OCI-M2 (cell line): ENCODE data around the gene BUB1B.

Experiments used
- DNase-seq: peaks from one replicate; lab custom pipeline; 2025; ENCODE audit not compliant: unreplicated experiment; lab: John Stamatoyannopoulos, UW

The BUB1B gene

DNA sequence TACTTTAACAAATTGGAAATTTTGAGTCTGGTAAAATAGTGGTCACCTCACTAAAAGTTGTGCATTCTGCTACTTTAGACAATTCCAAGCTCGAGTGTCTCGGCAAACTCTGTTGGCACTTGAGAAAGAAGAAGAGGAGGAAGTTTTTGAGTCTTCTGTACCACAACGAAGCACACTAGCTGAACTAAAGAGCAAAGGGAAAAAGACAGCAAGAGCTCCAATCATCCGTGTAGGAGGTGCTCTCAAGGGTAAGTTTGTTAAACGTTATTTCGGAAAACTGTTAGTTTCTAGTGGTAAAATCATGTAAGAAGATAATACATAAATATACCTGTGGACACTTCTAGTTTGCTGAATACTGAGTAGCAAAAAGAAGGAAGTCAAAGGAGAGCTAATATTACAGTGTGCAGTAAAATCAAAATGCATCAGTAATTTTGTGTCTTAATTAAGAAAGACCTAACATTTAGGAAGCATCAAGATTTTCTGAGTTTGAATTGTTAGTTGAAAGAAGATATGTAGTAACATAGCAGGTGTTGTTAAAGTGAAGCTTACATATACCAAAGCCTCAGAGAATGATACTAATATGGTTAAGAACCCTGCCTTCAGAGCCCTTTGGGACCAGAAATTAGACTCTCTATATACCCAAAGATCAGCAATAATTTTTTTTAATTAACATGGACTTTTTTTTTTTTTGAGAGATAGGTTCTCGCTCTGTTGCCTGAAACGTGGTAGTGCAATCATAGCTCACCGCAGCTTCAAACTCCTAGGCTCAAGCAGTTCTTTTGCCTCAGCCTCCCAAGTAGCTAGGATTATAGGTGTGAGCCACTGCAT lies 23.0 kb downstream of the BUB1B start:
- no peak for DNase-seq

- no peak for DNase-seq
These were observed 29.7 kb downstream of the BUB1B start for GRCh38 chr15:40190591-40190990.

DNA sequence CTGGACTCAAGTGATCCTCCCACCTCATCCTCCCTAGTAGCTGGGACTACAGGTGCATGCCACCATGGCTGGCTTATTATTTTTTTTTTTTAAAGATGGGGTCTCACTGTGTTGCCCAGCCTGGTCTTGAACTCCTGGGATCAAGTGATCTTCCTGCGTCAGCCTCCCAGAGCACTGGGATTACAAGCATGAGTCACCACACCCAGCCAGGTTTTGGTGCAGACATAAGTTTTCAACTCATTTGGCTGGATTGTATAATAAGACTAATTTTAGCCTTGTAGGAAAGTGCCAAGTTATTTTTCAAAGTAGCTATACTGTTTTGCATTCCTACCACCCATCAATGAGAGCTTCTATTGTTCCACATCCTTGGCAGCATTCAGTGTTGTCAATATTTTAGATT lies 32.1 kb downstream of the BUB1B start:
- DNase-seq: no peak

DNA sequence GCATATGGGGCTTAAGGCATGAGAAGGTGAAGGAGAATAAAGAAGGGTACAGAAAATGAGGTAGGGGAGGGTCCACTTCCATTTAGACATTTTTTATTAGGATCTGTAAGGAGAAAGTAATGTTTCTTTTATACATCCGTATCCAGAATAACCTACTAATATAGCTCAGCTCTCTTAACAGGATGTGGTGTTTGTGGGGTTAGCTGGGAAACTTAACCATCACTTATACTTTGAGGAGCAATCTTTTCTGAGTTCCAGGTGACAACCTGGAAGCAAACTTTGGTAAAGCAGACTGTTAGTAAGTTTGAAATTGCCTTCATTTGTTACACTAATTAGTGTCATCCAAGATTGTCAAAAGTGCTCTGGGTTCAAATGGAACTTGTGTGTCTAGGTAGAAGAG lies 36.6 kb downstream of the BUB1B start:
- no peak for DNase-seq

DNA sequence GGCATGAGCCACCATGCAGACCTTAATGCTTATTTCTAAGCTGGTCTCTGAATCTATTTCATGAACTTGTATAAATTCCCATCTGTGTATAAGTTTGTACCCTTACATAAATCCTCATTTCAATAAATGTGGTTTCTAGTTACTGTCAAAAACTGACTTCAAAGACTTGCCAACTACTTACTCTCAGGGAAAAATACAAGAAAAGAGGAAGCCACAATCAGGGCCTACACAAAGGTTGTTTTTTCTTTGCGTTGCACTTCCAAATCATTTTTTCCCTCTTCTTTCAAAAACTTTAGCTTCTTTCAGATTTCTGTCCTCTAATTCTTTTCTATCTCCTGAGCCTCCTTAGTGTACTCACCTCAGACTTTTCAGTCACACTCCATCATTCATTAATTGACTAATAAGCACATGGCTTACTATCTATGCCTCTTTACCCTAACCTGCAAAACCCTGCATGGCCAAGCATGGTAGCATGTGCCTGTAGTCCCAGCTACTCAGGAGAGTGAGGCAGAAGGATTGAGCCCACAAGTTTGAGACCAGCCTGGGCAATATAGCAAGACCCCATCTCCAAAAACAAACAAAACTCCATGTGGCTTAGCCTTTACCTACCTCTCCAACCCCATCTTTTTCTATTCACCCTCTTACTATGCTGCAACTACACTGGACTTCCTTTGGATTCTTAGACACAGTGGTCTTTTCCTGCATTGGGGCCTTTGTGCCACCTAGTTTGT lies 37.7 kb downstream of the BUB1B start:
- DNase-seq: no peak

DNA sequence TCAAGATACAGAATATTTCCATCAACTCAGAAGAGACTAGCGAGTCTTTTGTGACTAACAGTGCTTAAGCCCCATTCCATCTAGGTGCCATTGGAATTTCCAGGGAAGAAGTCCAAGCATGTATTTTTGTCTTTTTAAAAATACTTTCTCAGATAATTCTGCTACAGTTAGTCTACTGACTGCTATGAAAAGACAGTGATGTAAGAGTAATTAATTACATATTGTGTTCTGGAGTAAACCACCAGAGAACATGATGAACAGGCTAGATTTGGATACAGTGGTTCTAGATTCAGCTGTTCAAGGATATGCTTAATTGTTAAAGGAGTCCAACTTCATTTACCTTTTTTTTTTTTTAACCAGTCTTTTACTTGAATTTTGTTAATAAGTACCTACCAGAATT lies 43.2 kb downstream of the BUB1B start:
- DNase-seq: no peak

DNA sequence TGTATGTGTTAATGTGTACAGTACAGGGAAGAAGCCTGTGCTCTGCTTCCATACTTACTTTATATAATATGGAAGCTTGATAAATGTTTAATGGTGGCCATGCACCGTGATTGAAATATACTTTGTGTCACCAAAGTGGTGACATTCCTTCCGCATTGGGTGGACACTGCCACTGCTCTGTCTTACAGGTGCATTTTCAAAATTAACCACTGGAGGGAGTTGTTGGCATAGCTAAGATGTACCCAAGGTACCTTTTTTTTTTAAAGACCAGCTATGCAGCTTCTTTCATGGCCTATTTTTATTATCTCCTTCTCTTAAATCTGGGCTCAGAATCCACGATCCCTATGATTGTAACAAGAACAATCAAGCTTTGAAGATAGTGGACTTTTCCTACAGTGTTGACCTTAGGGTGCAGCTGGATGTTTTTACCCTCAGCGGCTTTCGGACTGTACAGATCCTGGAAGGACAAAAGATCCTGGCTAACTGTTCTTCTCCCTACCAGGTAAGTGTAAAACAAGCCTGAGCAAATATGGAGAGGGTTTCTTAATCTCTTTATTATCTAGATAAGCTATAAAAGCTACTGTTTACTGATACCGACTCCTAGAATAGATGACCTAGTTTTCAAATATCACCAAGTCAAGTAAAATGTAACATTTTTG lies 56.4 kb downstream of the BUB1B start:
- peak; percentile 16 for DNase-seq

- no peak for DNase-seq
These were observed 58.9 kb downstream of the BUB1B start for GRCh38 chr15:40219801-40220200.

- no peak for DNase-seq
These were observed 61.3 kb downstream of the BUB1B start for GRCh38 chr15:40222131-40222530.

- DNase-seq: no peak
These were observed 65.9 kb downstream of the BUB1B start for GRCh38 chr15:40226736-40227135.

DNA sequence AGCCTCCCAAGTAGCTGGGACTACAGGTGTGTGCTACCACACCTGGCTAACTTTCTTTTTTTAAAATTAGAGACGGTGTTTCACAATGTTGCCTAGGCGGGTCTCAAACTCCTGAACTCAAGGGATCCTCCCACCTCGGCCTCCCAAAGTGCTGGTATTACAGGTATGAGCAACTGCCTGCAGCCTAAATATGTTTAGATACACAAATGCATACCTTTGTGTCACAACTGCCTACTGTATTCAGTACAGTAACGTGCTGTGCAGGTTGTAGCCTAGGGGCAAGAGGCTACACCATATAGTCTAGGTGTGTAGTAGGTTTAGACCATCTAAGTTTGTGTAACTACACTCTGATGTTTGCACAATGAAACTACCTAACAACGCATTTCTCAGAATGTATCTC lies 68.4 kb downstream of the BUB1B start:
- DNase-seq: no peak

DNA sequence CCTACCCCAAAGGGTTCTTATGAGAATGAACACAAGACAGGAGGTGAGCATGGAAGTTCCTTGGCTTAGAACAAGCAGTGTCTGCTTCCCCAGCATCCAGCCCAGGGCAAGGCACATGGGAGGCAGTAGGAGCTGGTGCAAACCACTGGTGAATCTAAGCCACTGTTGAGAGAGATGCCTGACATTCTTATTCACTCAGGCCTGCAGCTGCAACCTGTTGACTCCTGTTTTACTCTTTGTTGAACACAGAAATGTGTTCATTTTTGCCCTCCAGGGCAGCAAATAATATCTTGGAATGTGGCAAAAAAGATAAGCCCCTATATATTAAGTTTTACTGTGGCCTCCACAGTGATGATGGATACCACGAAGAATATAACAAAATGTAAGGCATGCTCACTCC lies 69.1 kb downstream of the BUB1B start:
- no peak for DNase-seq

DNA sequence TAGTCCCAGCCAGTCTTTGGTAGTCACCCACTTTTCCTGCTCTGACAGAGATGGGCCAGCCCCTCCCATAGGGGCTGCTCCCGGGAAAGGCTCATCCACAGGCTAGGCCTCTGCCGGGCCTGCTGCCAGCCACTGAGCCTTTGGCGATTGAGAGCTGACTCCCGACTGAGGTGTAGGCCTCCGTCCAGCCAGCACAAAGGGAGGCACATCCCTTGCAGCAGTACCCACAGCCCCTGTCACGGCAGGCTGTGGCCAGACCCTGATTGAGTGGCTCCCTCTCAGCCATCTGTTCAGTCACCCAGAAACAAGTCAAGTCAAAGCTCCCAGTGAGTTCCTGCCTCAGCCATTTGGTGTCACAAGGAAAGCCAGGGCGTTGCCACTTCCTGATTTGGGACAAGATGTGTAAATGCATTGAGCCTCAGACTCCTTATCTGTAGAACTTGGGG lies 71.8 kb downstream of the BUB1B start:
- DNase-seq: no peak

- no peak for DNase-seq
These were observed 73.1 kb downstream of the BUB1B start for GRCh38 chr15:40233727-40234577.

DNA sequence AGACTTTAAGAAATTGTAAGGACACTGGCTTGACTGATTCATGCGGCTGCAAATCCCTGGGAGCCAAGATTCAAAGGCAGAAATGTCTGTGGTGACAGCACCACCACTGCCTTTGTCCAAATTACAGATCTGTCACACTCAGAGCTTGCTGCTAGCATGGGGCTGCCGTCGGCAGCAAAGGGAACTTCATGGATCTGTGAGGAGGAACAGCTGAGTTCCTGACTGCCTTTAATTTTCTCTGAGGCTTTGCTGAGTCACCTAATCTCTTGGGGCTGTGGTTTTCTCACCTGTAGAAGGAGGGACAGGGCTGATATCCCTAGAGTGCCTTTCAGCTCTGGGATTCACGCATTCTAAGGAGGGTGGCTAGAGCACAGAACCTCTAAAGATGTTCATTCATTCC lies 73.9 kb downstream of the BUB1B start:
- DNase-seq: no peak

DNA sequence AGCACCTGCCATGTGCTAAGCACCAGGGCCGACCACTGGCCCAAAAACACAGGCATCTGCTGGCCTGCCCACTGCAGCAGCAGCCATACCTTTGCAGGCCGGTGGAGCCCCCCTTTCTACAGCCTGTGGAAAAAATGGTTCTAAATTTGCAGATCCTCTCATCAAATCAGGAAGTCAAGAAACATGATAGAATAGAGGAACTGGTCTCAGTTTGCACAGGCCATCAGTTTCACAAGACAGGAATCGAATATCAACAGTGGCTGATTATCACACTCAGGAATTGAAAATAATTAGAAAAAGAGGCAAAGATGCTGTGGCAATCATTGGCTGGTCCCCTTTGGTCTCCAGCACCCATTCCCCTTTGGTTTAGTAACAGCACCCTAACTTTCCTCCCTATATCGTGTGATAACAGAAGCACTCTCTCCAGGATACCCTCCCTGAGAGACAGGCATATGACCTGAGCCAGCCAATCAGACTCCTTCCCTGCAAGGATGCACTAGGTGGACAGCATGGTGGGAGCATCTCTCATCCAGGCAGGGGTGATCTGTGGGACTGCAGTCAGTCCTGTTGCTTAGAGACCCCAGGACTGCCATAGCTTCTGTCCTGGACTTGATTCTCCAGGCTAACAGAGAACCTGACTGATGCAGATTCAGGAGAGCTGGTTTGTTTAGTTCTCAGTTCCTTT lies 74.5 kb downstream of the BUB1B start:
- no peak for DNase-seq

- DNase-seq: no peak
These were observed 77.9 kb downstream of the BUB1B start, which contains the start of gene PAK6 for GRCh38 chr15:40238532-40239403. Gene PAK6 (plus strand): TSS chr15:40239063. CDS start chr15:40264786, 25,723 bp downstream.

GRCh38 chr15:40239404-40239692 lies 78.5 kb downstream of the BUB1B start:
- no peak for DNase-seq
